ENCODE data around the gene BOLA3.
"Not testable (repeated sequence)": the region's sequence is repeated elsewhere in the genome, so short reads cannot be mapped to it uniquely, and the experiment has no call there.

DNA sequence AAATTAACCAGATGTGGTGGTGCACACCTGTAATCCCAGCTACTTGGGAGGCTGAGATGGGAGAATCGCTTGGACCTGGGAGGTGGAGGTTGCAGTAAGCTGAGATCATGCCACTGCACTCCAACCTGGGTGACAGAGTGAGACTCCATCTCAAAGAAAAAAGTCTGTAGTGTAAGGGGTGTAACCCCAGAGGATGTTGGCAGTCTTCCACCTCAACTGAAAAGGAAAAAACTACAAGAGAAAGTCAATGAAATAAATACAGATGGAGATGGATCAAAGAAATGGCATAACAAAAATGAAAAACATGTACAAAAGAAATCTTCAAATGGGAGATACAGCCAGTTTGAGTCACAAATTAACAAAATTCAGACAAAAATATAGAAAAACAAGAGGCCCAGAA is 25.9 kb downstream of the BOLA3 start:
- TF ChIP-seq, protein P1, sequence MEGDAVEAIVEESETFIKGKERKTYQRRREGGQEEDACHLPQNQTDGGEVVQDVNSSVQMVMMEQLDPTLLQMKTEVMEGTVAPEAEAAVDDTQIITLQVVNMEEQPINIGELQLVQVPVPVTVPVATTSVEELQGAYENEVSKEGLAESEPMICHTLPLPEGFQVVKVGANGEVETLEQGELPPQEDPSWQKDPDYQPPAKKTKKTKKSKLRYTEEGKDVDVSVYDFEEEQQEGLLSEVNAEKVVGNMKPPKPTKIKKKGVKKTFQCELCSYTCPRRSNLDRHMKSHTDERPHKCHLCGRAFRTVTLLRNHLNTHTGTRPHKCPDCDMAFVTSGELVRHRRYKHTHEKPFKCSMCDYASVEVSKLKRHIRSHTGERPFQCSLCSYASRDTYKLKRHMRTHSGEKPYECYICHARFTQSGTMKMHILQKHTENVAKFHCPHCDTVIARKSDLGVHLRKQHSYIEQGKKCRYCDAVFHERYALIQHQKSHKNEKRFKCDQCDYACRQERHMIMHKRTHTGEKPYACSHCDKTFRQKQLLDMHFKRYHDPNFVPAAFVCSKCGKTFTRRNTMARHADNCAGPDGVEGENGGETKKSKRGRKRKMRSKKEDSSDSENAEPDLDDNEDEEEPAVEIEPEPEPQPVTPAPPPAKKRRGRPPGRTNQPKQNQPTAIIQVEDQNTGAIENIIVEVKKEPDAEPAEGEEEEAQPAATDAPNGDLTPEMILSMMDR (IDR thresholded peaks at IDR 0.05) = not testable (repeated sequence)
- TF ChIP-seq POLR2AphosphoS5 (IDR thresholded peaks at IDR 0.05; ENCODE audit: low read depth, low read length); TCF7L2 (IDR thresholded peaks at IDR 0.05; ENCODE audit: low read depth, low read length); SIN3A (IDR thresholded peaks at IDR 0.05; ENCODE audit: borderline replicate concordance, insufficient read depth, low read depth, low read length): not testable (repeated sequence)
- TF ChIP-seq, protein P2, sequence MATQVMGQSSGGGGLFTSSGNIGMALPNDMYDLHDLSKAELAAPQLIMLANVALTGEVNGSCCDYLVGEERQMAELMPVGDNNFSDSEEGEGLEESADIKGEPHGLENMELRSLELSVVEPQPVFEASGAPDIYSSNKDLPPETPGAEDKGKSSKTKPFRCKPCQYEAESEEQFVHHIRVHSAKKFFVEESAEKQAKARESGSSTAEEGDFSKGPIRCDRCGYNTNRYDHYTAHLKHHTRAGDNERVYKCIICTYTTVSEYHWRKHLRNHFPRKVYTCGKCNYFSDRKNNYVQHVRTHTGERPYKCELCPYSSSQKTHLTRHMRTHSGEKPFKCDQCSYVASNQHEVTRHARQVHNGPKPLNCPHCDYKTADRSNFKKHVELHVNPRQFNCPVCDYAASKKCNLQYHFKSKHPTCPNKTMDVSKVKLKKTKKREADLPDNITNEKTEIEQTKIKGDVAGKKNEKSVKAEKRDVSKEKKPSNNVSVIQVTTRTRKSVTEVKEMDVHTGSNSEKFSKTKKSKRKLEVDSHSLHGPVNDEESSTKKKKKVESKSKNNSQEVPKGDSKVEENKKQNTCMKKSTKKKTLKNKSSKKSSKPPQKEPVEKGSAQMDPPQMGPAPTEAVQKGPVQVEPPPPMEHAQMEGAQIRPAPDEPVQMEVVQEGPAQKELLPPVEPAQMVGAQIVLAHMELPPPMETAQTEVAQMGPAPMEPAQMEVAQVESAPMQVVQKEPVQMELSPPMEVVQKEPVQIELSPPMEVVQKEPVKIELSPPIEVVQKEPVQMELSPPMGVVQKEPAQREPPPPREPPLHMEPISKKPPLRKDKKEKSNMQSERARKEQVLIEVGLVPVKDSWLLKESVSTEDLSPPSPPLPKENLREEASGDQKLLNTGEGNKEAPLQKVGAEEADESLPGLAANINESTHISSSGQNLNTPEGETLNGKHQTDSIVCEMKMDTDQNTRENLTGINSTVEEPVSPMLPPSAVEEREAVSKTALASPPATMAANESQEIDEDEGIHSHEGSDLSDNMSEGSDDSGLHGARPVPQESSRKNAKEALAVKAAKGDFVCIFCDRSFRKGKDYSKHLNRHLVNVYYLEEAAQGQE (IDR thresholded peaks at IDR 0.05; ENCODE audit: insufficient read depth in 1 of 2, low read depth in 2 of 2, low read length in 1 of 2) = not testable (repeated sequence)
